LNCaP clone FGC (cell line): Measurements from ENCODE around the gene PPP1CC.
"Not testable (repeated sequence)": the region's sequence is repeated elsewhere in the genome, so short reads cannot be mapped to it uniquely, and the experiment has no call there.

Source experiments
- DNase-seq: peaks from one replicate; pipeline ENCODE4 v3.0.0-alpha.2; 2011; ENCODE audit warnings: low read depth
- H3K4me3 ChIP-seq: 2 replicates; pipeline ENCODE4 v1.5.1; 2011; ENCODE audit warnings: mild to moderate bottlenecking, low read depth, low read length, control low read depth
- CTCF ChIP-seq: IDR thresholded peaks from 2 replicates; pipeline ENCODE4 v1.5.1; 2012; ENCODE audit warnings: mild to moderate bottlenecking; ENCODE audit not compliant: control insufficient read depth, insufficient read depth; ENCODE audit errors: extremely low read depth

The PPP1CC gene

GRCh38 chr12:110725267-110725666, 17.4 kb downstream of the PPP1CC start:
- TF ChIP-seq CTCF: no peak
- H3K4me3 ChIP-seq: no peak overlapping the region

GRCh38 chr12:110722892-110723291, 19.8 kb downstream of the PPP1CC start:
- H3K4me3 ChIP-seq, DNase-seq: not testable (repeated sequence)

More at GRCh38 chr12:110725267-110725666, 17.4 kb downstream of the PPP1CC start:
- no peak for DNase-seq

GRCh38 chr12:110721570-110721969, 21.1 kb downstream of the PPP1CC start:
- DNase-seq: no peak
- TF ChIP-seq CTCF: no peak
- no peak overlapping the region for H3K4me3 ChIP-seq

DNA sequence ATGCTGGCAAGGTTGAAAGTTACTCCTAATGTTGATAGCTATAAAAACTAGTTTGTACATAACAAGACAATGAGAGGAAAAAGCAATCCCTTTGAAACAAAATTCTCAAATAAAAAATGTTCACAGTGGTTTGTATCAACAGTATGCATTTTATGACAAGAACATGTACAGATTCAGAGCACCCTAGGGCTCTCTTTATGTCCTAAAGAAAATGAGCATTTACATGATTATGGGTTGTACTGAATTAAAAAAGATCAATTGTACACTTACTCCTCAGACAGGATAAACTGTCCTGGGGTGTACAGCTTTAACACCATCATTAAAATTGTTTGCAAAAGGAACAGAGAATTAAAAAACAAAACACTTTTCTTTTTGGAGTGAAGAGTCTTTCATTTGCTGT, 22.2 kb downstream of the PPP1CC start:
- no peak for TF ChIP-seq CTCF
- DNase-seq: no peak
- no peak overlapping the region for H3K4me3 ChIP-seq

DNA sequence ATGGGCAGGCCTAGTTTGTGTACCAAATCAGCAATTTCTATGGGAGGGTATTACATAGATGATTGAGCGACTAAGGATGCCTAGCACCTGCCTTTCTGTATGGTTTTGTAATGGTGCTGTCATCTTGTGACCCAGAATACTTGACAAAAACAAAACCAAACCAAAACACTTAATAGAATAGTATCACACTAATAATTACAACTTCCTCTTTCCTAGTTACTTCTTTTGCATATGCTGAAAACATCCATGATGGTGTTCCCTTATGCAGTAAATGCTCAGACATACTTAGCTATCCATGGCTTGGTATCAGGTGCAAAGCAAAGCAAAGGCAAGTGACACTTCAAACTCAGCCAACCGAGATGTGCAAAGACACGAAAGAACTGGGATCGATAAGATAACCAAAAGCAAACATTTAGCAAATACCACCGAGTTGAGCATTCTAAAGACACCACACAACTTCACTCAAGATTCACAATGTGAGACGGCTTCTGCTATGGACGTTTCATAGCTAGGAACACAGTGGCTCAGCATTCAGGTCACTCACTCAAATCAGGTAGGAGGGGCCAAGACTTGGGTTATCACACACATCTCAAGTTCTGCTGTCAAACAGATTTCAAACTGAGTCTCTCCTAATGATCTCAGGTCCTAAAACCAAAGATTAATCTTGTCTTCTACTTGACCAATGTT, 24.3 kb downstream of the PPP1CC start:
- TF ChIP-seq CTCF: no peak
- DNase-seq: no peak
- H3K4me3 ChIP-seq: no peak overlapping the region

DNA sequence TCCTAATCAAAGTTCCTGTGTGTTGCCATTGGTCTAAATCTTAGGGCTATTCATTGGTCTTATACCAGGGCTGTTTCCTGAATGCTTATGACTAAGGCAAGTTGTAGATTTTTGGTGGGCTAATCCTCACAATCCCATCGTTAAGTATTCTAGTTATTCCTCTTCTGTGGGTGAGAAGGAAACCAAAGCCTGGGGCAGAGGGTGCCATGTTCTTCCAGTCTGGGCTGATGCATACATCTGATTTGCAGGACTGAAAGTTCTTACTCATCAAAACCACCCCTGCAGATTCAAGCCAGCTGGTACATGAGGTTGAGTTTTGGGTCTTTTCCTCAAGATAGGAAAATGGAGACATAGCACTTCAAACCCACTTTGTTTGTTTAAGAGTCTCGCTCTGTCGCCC, 25.7 kb downstream of the PPP1CC start:
- TF ChIP-seq CTCF: no peak
- no peak overlapping the region for H3K4me3 ChIP-seq
- no peak for DNase-seq

DNA sequence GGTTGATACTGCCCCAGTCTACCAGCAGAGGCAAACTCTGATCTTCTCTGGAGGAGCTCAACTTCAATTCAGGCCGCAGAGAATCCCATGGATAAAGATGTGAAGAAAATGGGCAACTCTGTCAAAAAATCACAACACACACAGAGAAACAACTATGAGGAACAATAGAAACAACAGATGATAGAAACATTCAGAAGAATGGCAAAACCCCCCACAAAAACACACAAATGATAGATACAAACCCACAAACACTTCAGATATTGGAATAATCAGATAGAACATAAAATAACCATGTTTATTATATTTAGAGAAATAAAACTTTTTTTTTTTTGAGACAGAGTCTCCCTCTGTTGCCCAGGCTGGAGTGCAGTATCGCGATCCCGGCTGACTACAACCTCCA, 33.8 kb downstream of the PPP1CC start:
- TF ChIP-seq CTCF: no peak
- no peak overlapping the region for H3K4me3 ChIP-seq
- no peak for DNase-seq
